GM23338 (cell line): ENCODE data around the gene PAPOLB. TPM values are rescaled to one million over a fixed set of nuclear protein-coding genes. Genes with fewer than 3 reads are reported as not detected.

ENCODE experiments used
- ATAC-seq: fragments of 200-7000 bp; cut with Tn5 transposase; 3 replicates; pipeline ENCODE4 v1.9.1; 2020
- DNase-seq: peaks from one replicate; pipeline ENCODE4 v3.0.0-alpha.2; 2015; ENCODE audit warnings: low spot score
- H2AFZ ChIP-seq: fragments of 200-600 bp; sonication (generic); 2 replicates; pipeline ENCODE4 v1.8.0; 2016; ENCODE audit warnings: antibody characterized with exemption, mild to moderate bottlenecking, moderate library complexity
- H3F3A ChIP-seq: fragments of 200-600 bp; sonication (generic); replicated peaks from 2 replicates; pipeline ENCODE4 v1.8.0; 2017; ENCODE audit warnings: antibody characterized with exemption, mixed run types, low read depth
- H3K27ac ChIP-seq: fragments of 200-600 bp; sonication (generic); 2 replicates; pipeline ENCODE4 v1.6.1; 2016; ENCODE audit warnings: low read depth
- H3K27me3 ChIP-seq: fragments of 200-600 bp; sonication (generic); 2 replicates; pipeline ENCODE4 v1.8.0; 2016; ENCODE audit warnings: mild to moderate bottlenecking, mixed run types, moderate library complexity; ENCODE audit not compliant: insufficient read depth
- H3K36me3 ChIP-seq: fragments of 200-600 bp; sonication (generic); 2 replicates; pipeline ENCODE4 v1.8.0; 2016; ENCODE audit warnings: mild to moderate bottlenecking; ENCODE audit not compliant: insufficient read depth
- H3K4me1 ChIP-seq: fragments of 200-600 bp; sonication (generic); 2 replicates; pipeline ENCODE4 v1.8.0; 2016; ENCODE audit warnings: mild to moderate bottlenecking, moderate library complexity; ENCODE audit not compliant: insufficient read depth
- H3K4me2 ChIP-seq: fragments of 200-600 bp; sonication (generic); 2 replicates; pipeline ENCODE4 v1.7.1; 2017; ENCODE audit warnings: mixed run types
- H3K4me3 ChIP-seq: fragments of 200-600 bp; sonication (generic); 2 replicates; pipeline ENCODE4 v1.6.1; 2016; ENCODE audit warnings: mixed run types
- H3K79me2 ChIP-seq: fragments of 200-600 bp; sonication (generic); replicated peaks from 2 replicates; pipeline ENCODE4 v1.8.0; 2017; ENCODE audit warnings: mild to moderate bottlenecking; ENCODE audit not compliant: insufficient read depth
- H3K9me2 ChIP-seq: fragments of 200-600 bp; sonication (generic); 2 replicates; pipeline ENCODE4 v1.8.0; 2017; ENCODE audit not compliant: insufficient read depth
- H4K20me1 ChIP-seq: fragments of 200-600 bp; sonication (generic); replicated peaks from 2 replicates; pipeline ENCODE4 v1.8.0; 2017; ENCODE audit warnings: mild to moderate bottlenecking; ENCODE audit not compliant: insufficient read depth
- H3K27ac Mint-ChIP-seq: 2 replicates; pipeline ENCODE4 v1.8.0; 2020; ENCODE audit warnings: inconsistent platforms, mild to moderate bottlenecking, moderate library complexity, mixed read lengths
- H3K27me3 Mint-ChIP-seq: 3 replicates; pipeline ENCODE4 v1.8.0; 2022; ENCODE audit warnings: low read depth, mild to moderate bottlenecking, moderate library complexity, mixed read lengths, inconsistent platforms; ENCODE audit not compliant: insufficient read depth, poor library complexity
- H3K36me3 Mint-ChIP-seq: 3 replicates; pipeline ENCODE4 v1.8.0; 2021; ENCODE audit warnings: low read depth, mild to moderate bottlenecking, inconsistent platforms, moderate library complexity, mixed read lengths
- H3K4me1 Mint-ChIP-seq: 3 replicates; pipeline ENCODE4 v1.8.0; 2020; ENCODE audit warnings: mild to moderate bottlenecking, inconsistent platforms, mixed read lengths
- H3K4me3 Mint-ChIP-seq: 3 replicates; pipeline ENCODE4 v1.8.0; 2021; ENCODE audit warnings: moderate library complexity, mild to moderate bottlenecking, inconsistent platforms, mixed read lengths
- H3K9me3 Mint-ChIP-seq: 3 replicates; pipeline ENCODE4 v1.8.0; 2020; ENCODE audit warnings: moderate library complexity, mild to moderate bottlenecking, inconsistent platforms, mixed read lengths
- CREB1 ChIP-seq: fragments of 250-450 bp; sonication (Bioruptor Pico); IDR thresholded peaks from 2 replicates; pipeline ENCODE4 v1.5.0; 2020; ENCODE audit warnings: low read depth, mild to moderate bottlenecking, moderate library complexity
- EZH2 ChIP-seq: fragments of 200-600 bp; sonication (generic); IDR thresholded peaks from one replicate; pipeline ENCODE4 v1.8.0; 2017; ENCODE audit warnings: antibody characterized with exemption, mild to moderate bottlenecking, low read depth; ENCODE audit not compliant: unreplicated experiment
- EZH2phosphoT487 ChIP-seq: fragments of 200-600 bp; sonication (generic); IDR thresholded peaks from one replicate; pipeline ENCODE4 v1.8.1; 2018; ENCODE audit warnings: antibody characterized with exemption; ENCODE audit not compliant: unreplicated experiment
- JUNB ChIP-seq: IDR thresholded peaks from one replicate; pipeline ENCODE4 v1.6.1; 2016; ENCODE audit warnings: antibody characterized with exemption; ENCODE audit not compliant: unreplicated experiment
- NANOG ChIP-seq: IDR thresholded peaks from 2 replicates; pipeline ENCODE4 v1.6.1; 2016; ENCODE audit warnings: antibody characterized with exemption, borderline replicate concordance
- polyA plus RNA-seq: library from polyadenylated mRNA; unstranded; fragments of >200 nt; fragmentation: Nextera tagmentation; extraction: Ambion mirVana; gene quantifications from 2 replicates; pipeline ENCODE4 v1.2.1, GENCODE V29; 2016
- total RNA-seq: library from RNA; depleted of rRNA; stranded (reverse); fragments of >200 nt; shearing (Covaris generic); gene quantifications from 2 replicates; pipeline ENCODE4 v1.2.3, GENCODE V29; 2014
- TF ChIP-seq, protein P1 (sequence below): IDR thresholded peaks from one replicate; pipeline ENCODE4 v1.6.1; 2018; ENCODE audit warnings: antibody characterized with exemption; ENCODE audit not compliant: unreplicated experiment
- TF ChIP-seq, protein P2 (sequence below), 2 experiments: fragments of 200-600 bp in 1 of 2; sonication (generic) in 1 of 2; conservative IDR thresholded peaks; 2 replicates each; pipeline versions ENCODE4 v1.5.1 to v1.6.1; 2016 to 2017; ENCODE audit warnings: antibody characterized with exemption in 2 of 2, low read depth in 2 of 2, mild to moderate bottlenecking in 2 of 2, moderate library complexity in 1 of 2
- TF ChIP-seq, protein P3 (sequence below): fragments of 250-450 bp; sonication (Bioruptor Pico); IDR thresholded peaks from 2 replicates; pipeline ENCODE4 v1.5.0; 2020; ENCODE audit warnings: mild to moderate bottlenecking, moderate library complexity

Gene PAPOLB
- total and polyA plus RNA-seq, 2 experiments from 2014 or later, result 0.08 to 0.42 TPM

DNA sequence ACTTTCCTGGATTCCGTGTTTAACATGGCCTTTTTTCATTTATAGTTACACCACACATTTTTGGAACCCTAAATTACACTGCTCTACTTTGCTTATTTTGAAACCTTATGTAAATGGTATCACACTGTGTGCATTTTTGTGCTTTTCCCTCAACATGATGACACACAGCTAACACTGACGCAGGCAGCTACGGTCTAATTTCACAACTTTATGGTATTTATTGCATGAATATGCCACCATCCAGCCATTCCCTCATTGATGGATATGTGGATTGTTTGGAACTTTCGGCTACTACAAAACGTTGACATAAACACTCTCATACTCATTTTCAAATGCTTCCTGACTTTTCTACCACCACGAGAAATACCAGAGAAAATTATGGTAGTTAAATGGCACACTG is 6.9 kb downstream of the PAPOLB start:
- H3K27me3 ChIP-seq, result no peaks in the 10 kb centered on the region
- Mint-ChIP-seq H3K27me3 (no peaks in the 10 kb centered on the region), H3K27ac (no peak overlapping the region; the same call in 1 of the 2 replicates), H3K4me3 (no peak overlapping the region), H3K36me3 (0 out of 3 replicates have a peak, but pooled peaks cover 4% of the 10 kb centered on the region), H3K9me3 (peaks cover 12% of the 10 kb centered on the region), H3K4me1 (no peaks in the 10 kb centered on the region)
- TF ChIP-seq EZH2, result no peak
- no peak for TF ChIP-seq EZH2phosphoT487
- TF ChIP-seq NANOG, result no peak
- no peak for TF ChIP-seq CREB1
- TF ChIP-seq, protein P1, sequence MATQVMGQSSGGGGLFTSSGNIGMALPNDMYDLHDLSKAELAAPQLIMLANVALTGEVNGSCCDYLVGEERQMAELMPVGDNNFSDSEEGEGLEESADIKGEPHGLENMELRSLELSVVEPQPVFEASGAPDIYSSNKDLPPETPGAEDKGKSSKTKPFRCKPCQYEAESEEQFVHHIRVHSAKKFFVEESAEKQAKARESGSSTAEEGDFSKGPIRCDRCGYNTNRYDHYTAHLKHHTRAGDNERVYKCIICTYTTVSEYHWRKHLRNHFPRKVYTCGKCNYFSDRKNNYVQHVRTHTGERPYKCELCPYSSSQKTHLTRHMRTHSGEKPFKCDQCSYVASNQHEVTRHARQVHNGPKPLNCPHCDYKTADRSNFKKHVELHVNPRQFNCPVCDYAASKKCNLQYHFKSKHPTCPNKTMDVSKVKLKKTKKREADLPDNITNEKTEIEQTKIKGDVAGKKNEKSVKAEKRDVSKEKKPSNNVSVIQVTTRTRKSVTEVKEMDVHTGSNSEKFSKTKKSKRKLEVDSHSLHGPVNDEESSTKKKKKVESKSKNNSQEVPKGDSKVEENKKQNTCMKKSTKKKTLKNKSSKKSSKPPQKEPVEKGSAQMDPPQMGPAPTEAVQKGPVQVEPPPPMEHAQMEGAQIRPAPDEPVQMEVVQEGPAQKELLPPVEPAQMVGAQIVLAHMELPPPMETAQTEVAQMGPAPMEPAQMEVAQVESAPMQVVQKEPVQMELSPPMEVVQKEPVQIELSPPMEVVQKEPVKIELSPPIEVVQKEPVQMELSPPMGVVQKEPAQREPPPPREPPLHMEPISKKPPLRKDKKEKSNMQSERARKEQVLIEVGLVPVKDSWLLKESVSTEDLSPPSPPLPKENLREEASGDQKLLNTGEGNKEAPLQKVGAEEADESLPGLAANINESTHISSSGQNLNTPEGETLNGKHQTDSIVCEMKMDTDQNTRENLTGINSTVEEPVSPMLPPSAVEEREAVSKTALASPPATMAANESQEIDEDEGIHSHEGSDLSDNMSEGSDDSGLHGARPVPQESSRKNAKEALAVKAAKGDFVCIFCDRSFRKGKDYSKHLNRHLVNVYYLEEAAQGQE, result no peak
- TF ChIP-seq, protein P2, sequence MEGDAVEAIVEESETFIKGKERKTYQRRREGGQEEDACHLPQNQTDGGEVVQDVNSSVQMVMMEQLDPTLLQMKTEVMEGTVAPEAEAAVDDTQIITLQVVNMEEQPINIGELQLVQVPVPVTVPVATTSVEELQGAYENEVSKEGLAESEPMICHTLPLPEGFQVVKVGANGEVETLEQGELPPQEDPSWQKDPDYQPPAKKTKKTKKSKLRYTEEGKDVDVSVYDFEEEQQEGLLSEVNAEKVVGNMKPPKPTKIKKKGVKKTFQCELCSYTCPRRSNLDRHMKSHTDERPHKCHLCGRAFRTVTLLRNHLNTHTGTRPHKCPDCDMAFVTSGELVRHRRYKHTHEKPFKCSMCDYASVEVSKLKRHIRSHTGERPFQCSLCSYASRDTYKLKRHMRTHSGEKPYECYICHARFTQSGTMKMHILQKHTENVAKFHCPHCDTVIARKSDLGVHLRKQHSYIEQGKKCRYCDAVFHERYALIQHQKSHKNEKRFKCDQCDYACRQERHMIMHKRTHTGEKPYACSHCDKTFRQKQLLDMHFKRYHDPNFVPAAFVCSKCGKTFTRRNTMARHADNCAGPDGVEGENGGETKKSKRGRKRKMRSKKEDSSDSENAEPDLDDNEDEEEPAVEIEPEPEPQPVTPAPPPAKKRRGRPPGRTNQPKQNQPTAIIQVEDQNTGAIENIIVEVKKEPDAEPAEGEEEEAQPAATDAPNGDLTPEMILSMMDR (conservative IDR thresholded peaks at IDR 0.05; ENCODE audit: low read depth in 2 of 2), result no peak
- TF ChIP-seq, protein P3, sequence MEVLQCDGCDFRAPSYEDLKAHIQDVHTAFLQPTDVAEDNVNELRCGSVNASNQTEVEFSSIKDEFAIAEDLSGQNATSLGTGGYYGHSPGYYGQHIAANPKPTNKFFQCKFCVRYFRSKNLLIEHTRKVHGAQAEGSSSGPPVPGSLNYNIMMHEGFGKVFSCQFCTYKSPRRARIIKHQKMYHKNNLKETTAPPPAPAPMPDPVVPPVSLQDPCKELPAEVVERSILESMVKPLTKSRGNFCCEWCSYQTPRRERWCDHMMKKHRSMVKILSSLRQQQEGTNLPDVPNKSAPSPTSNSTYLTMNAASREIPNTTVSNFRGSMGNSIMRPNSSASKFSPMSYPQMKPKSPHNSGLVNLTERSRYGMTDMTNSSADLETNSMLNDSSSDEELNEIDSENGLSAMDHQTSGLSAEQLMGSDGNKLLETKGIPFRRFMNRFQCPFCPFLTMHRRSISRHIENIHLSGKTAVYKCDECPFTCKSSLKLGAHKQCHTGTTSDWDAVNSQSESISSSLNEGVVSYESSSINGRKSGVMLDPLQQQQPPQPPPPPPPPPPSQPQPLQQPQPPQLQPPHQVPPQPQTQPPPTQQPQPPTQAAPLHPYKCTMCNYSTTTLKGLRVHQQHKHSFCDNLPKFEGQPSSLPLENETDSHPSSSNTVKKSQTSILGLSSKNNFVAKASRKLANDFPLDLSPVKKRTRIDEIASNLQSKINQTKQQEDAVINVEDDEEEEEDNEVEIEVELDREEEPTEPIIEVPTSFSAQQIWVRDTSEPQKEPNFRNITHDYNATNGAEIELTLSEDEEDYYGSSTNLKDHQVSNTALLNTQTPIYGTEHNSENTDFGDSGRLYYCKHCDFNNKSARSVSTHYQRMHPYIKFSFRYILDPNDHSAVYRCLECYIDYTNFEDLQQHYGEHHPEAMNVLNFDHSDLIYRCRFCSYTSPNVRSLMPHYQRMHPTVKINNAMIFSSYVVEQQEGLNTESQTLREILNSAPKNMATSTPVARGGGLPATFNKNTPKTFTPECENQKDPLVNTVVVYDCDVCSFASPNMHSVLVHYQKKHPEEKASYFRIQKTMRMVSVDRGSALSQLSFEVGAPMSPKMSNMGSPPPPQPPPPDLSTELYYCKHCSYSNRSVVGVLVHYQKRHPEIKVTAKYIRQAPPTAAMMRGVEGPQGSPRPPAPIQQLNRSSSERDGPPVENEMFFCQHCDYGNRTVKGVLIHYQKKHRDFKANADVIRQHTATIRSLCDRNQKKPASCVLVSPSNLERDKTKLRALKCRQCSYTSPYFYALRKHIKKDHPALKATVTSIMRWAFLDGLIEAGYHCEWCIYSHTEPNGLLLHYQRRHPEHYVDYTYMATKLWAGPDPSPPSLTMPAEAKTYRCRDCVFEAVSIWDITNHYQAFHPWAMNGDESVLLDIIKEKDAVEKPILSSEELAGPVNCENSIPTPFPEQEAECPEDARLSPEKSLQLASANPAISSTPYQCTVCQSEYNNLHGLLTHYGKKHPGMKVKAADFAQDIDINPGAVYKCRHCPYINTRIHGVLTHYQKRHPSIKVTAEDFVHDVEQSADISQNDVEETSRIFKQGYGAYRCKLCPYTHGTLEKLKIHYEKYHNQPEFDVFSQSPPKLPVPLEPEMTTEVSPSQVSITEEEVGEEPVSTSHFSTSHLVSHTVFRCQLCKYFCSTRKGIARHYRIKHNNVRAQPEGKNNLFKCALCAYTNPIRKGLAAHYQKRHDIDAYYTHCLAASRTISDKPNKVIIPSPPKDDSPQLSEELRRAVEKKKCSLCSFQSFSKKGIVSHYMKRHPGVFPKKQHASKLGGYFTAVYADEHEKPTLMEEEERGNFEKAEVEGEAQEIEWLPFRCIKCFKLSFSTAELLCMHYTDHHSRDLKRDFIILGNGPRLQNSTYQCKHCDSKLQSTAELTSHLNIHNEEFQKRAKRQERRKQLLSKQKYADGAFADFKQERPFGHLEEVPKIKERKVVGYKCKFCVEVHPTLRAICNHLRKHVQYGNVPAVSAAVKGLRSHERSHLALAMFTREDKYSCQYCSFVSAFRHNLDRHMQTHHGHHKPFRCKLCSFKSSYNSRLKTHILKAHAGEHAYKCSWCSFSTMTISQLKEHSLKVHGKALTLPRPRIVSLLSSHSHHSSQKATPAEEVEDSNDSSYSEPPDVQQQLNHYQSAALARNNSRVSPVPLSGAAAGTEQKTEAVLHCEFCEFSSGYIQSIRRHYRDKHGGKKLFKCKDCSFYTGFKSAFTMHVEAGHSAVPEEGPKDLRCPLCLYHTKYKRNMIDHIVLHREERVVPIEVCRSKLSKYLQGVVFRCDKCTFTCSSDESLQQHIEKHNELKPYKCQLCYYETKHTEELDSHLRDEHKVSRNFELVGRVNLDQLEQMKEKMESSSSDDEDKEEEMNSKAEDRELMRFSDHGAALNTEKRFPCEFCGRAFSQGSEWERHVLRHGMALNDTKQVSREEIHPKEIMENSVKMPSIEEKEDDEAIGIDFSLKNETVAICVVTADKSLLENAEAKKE (CRISPR knock-in tag), result no peak
- TF ChIP-seq JUNB, result no peak
- no peak overlapping the region for H3K27ac ChIP-seq
- H3K79me2 ChIP-seq, result no peaks in the 10 kb centered on the region
- H3F3A ChIP-seq, result no peaks in the 10 kb centered on the region
- no peak overlapping the region for H3K4me2 ChIP-seq
- no peak overlapping the region for H2AFZ ChIP-seq
- no peaks in the 10 kb centered on the region for H3K36me3 ChIP-seq
- no peak overlapping the region for H3K4me3 ChIP-seq
- DNase-seq, result no peak
- no peaks in the 10 kb centered on the region; the same call in 1 of the 2 replicates for H4K20me1 ChIP-seq
- no peaks in the 10 kb centered on the region for H3K9me2 ChIP-seq
- no peak for ATAC-seq
- H3K4me1 ChIP-seq, result no peaks in the 10 kb centered on the region
